Suprapubic skin (tissue), 3 donors: Measurements from ENCODE around the gene PRDM1.

Experiments
- CTCF ChIP-seq, 2 donors: fragments of 200-600 bp in 1 of 2; fragments of 450-650 bp in 1 of 2; sonication (generic) in 1 of 2; IDR thresholded peaks; one replicate each; pipeline ENCODE4 v1.5.1; 2016 to 2019; ENCODE audit warnings: antibody characterized with exemption in 2 of 2, mild to moderate bottlenecking in 1 of 2, moderate library complexity in 1 of 2
- EP300 ChIP-seq: sonication (generic); formaldehyde crosslinking; IDR thresholded peaks from one replicate; pipeline ENCODE4 v1.6.1; 2017; ENCODE audit warnings: antibody characterized with exemption
- POLR2A ChIP-seq, 2 donors: fragments of 450-650 bp; IDR thresholded peaks; one replicate each; pipeline ENCODE4 v1.6.1; 2017; ENCODE audit warnings: antibody characterized with exemption in 2 of 2, mild to moderate bottlenecking in 2 of 2, moderate library complexity in 2 of 2

GRCh38 chr6:106074146-106074545 is 12.0 kb upstream of the PRDM1 start:
- TF ChIP-seq CTCF (IDR thresholded peaks at IDR 0.05) (no peak), EP300 (no peak), POLR2A (IDR thresholded peaks at IDR 0.05) (no peak)
